Naive thymus-derived CD8-positive, alpha-beta T cell (primary cell): ENCODE measurements around the gene MVB12B. TPM values are rescaled to one million over a fixed set of nuclear protein-coding genes. Genes with fewer than 3 reads are reported as not detected.
"Not testable (repeated sequence)": the region's sequence is repeated elsewhere in the genome, so short reads cannot be mapped to it uniquely, and the experiment has no call there.

Experiments used
- ATAC-seq, 2 donors: fragments of 150-1000 bp; cut with Tn5 transposase in 1 of 2; sonication (Bioruptor Pico), chemical (Tn5 transposase) in 1 of 2; 1 replicate in 1 of 2; 2 replicates in 1 of 2; pipeline ENCODE4 v1.10.0; 2021; ENCODE audit warnings: mild to moderate bottlenecking in 2 of 2, moderate library complexity in 2 of 2
- POLR2A ChIA-PET: fragments of 350-600 bp; sonication (Branson Sonifier 250); formaldehyde crosslinking; loops from one replicate; lab custom pipeline; 2021; ENCODE audit warnings: antibody characterized with exemption; lab: Charles Lee
- DNase-seq, 10 donors: peaks; one replicate each; pipeline versions ENCODE4 v3.0.0 to v3.0.0-alpha.2; 2020 to 2022
- H3K27ac Mint-ChIP-seq, 10 donors: one replicate each; pipeline ENCODE4 v1.8.0; 2020 to 2022; ENCODE audit warnings: mild to moderate bottlenecking in 10 of 10, mixed read lengths in 10 of 10, moderate library complexity in 4 of 10, inconsistent platforms in 1 of 10
- H3K27me3 Mint-ChIP-seq, 5 donors: one replicate each; pipeline ENCODE4 v1.8.0; 2021 to 2022; ENCODE audit warnings: mixed read lengths in 5 of 5
- H3K36me3 Mint-ChIP-seq, 3 donors: one replicate each; pipeline ENCODE4 v1.8.0; 2020 to 2022; ENCODE audit warnings: mixed read lengths in 3 of 3, mild to moderate bottlenecking in 2 of 3, inconsistent platforms in 1 of 3
- H3K4me1 Mint-ChIP-seq, 4 donors: one replicate each; pipeline ENCODE4 v1.8.0; 2021 to 2022; ENCODE audit warnings: mixed read lengths in 4 of 4
- H3K4me3 Mint-ChIP-seq, 10 donors: one replicate each; pipeline ENCODE4 v1.8.0; 2020 to 2022; ENCODE audit warnings: mild to moderate bottlenecking in 10 of 10, mixed read lengths in 10 of 10, moderate library complexity in 6 of 10, inconsistent platforms in 1 of 10
- H3K9me3 Mint-ChIP-seq, 9 donors: one replicate each; pipeline ENCODE4 v1.8.0; 2020 to 2022; ENCODE audit warnings: mixed read lengths in 9 of 9, mild to moderate bottlenecking in 3 of 9, inconsistent platforms in 1 of 9, moderate library complexity in 1 of 9
- polyA plus RNA-seq, 3 donors: library from polyadenylated mRNA; unstranded; fragments of 300-500 nt; fragmentation: Illumina TruSeq; gene quantifications; one replicate each; pipeline ENCODE4 v1.2.3, GENCODE V29; 2021
- total RNA-seq, 8 experiments: library from RNA in 2 of 8; stranded (reverse) in 2 of 8; gene quantifications; one replicate each; pipeline ENCODE4 v1.2.3 and lab custom pipeline; 2021 to 2026

MVB12B gene
- total and polyA plus RNA-seq, 5 experiments from 2014 or later: 7.2 to 28.6 (median 12.5) TPM

GRCh38 chr9:126545106-126545505 lies 218.5 kb downstream of the MVB12B start:
- no peak overlapping the region for H3K4me3 Mint-ChIP-seq
- no peaks in the 10 kb centered on the region for H3K4me1 Mint-ChIP-seq
- peaks cover 0 to 4% (median 0%) of the 10 kb centered on the region in 5 donors for H3K27me3 Mint-ChIP-seq
- no peaks in the 10 kb centered on the region for H3K9me3 Mint-ChIP-seq
- H3K36me3 Mint-ChIP-seq: no peaks in the 10 kb centered on the region
- peak overlapping the region in 1 of 10 donors; percentile 52 for H3K27ac Mint-ChIP-seq
- POLR2A ChIA-PET: no interaction called here
- no peak for ATAC-seq
- DNase-seq: peak in 1 of 10 donors; percentile 45

- H3K27me3 Mint-ChIP-seq: peaks cover 0 to 1% (median 0%) of the 10 kb centered on the region in 5 donors
- no peak overlapping the region for H3K27ac Mint-ChIP-seq
- POLR2A ChIA-PET: no interaction called here
- no peaks in the 10 kb centered on the region for H3K36me3 Mint-ChIP-seq
- ATAC-seq (no peak), DNase-seq (peak in 1 of 10 donors; percentile 21)
- H3K4me1 Mint-ChIP-seq: no peaks in the 10 kb centered on the region
- no peaks in the 10 kb centered on the region for H3K9me3 Mint-ChIP-seq
- no peak overlapping the region for H3K4me3 Mint-ChIP-seq
Observed at GRCh38 chr9:126546036-126546435, 219.4 kb downstream of the MVB12B start.

GRCh38 chr9:126548312-126548711 lies 221.7 kb downstream of the MVB12B start:
- H3K4me3 Mint-ChIP-seq: no peak overlapping the region
- H3K4me1 Mint-ChIP-seq: no peaks in the 10 kb centered on the region
- ATAC-seq (no peak), DNase-seq (peak in 1 of 10 donors; percentile 50)
- H3K27me3 Mint-ChIP-seq: peaks cover 0 to 1% (median 0%) of the 10 kb centered on the region in 5 donors
- H3K9me3 Mint-ChIP-seq: no peaks in the 10 kb centered on the region
- H3K36me3 Mint-ChIP-seq: no peaks in the 10 kb centered on the region
- POLR2A ChIA-PET: no interaction called here
- no peak overlapping the region for H3K27ac Mint-ChIP-seq

- peaks cover 0 to 1% (median 0%) of the 10 kb centered on the region in 9 donors for H3K9me3 Mint-ChIP-seq
- peak in 1 of 10 donors; percentile 60 for DNase-seq
- H3K4me3 Mint-ChIP-seq: no peak overlapping the region
- ATAC-seq: no peak
- no peaks in the 10 kb centered on the region for H3K36me3 Mint-ChIP-seq
- H3K4me1 Mint-ChIP-seq: no peaks in the 10 kb centered on the region
- no peak overlapping the region for H3K27ac Mint-ChIP-seq
- POLR2A ChIA-PET: interaction anchor here (0.7 kb wide), 1 partner anchor 232 kb away, joined by 5 read pairs; no protein-coding TSS in a partner anchor
- peaks cover 0 to 1% (median 0%) of the 10 kb centered on the region in 5 donors for H3K27me3 Mint-ChIP-seq
Observed at GRCh38 chr9:126549246-126550006, 222.8 kb downstream of the MVB12B start.

GRCh38 chr9:126550891-126551351 lies 224.3 kb downstream of the MVB12B start:
- Mint-ChIP-seq H3K27ac (no peak overlapping the region), H3K9me3 (peaks cover 0 to 1% (median 0%) of the 10 kb centered on the region in 9 donors), H3K4me1 (no peaks in the 10 kb centered on the region), H3K4me3 (no peak overlapping the region), H3K36me3 (no peaks in the 10 kb centered on the region), H3K27me3 (peaks cover 0 to 1% (median 0%) of the 10 kb centered on the region in 5 donors)
- POLR2A ChIA-PET: no interaction called here
- DNase-seq (peak in 1 of 10 donors; percentile 61), ATAC-seq (no peak)

- no peak overlapping the region for H3K4me3 Mint-ChIP-seq
- H3K27me3 Mint-ChIP-seq: peaks cover 0 to 1% (median 0%) of the 10 kb centered on the region in 5 donors
- peaks cover 0 to 1% (median 0%) of the 10 kb centered on the region in 9 donors for H3K9me3 Mint-ChIP-seq
- H3K36me3 Mint-ChIP-seq: no peaks in the 10 kb centered on the region
- POLR2A ChIA-PET: interaction anchor here (0.6 kb wide), 1 partner anchor 152 kb away, joined by 3 read pairs; no protein-coding TSS in a partner anchor
- no peak overlapping the region for H3K27ac Mint-ChIP-seq
- H3K4me1 Mint-ChIP-seq: no peaks in the 10 kb centered on the region
- DNase-seq (no peak), ATAC-seq (no peak)
Observed at GRCh38 chr9:126551812-126552211, 225.2 kb downstream of the MVB12B start.

GRCh38 chr9:126554292-126554691 lies 227.7 kb downstream of the MVB12B start:
- peaks cover 0 to 3% (median 0%) of the 10 kb centered on the region in 4 donors for H3K4me1 Mint-ChIP-seq
- peak in 1 of 10 donors; percentile 21 for DNase-seq
- no peak overlapping the region for H3K27ac Mint-ChIP-seq
- H3K27me3 Mint-ChIP-seq: peaks cover 2 to 18% (median 11%) of the 10 kb centered on the region in 5 donors
- ATAC-seq: no peak
- no peak overlapping the region for H3K4me3 Mint-ChIP-seq
- no peaks in the 10 kb centered on the region for H3K36me3 Mint-ChIP-seq
- H3K9me3 Mint-ChIP-seq: peaks cover 0 to 1% (median 0%) of the 10 kb centered on the region in 9 donors
- POLR2A ChIA-PET: no interaction called here

- H3K36me3 Mint-ChIP-seq, H3K9me3 Mint-ChIP-seq, H3K27ac Mint-ChIP-seq, H3K4me1 Mint-ChIP-seq, POLR2A ChIA-PET, DNase-seq, ATAC-seq, H3K4me3 Mint-ChIP-seq: not testable (repeated sequence)
- H3K27me3 Mint-ChIP-seq: peaks cover 6 to 29% (median 20%) of the 10 kb centered on the region in 5 donors
Observed at GRCh38 chr9:126555421-126555820, 228.8 kb downstream of the MVB12B start.
